HG03175 (cell line): ENCODE data around the gene AARSD1.
"Not testable (repeated sequence)": the region's sequence is repeated elsewhere in the genome, so short reads cannot be mapped to it uniquely, and the experiment has no call there.

Source experiments
- ATAC-seq: cut with Tn5 transposase; IDR thresholded peaks from one replicate; pipeline ENCODE4 v1.9.1; 2021; ENCODE audit warnings: mild to moderate bottlenecking, moderate library complexity; ENCODE audit not compliant: unreplicated experiment

Gene AARSD1

GRCh38 chr17:42920922-42921321, 43.3 kb downstream of the AARSD1 start:
- ATAC-seq, result no peak

- no peak for ATAC-seq
Measured at GRCh38 chr17:42920106-42920900, 44.0 kb downstream of the AARSD1 start.

- not testable (repeated sequence) for ATAC-seq
Measured at GRCh38 chr17:42919522-42920077, 44.7 kb downstream of the AARSD1 start.

- ATAC-seq, result no peak
Measured at GRCh38 chr17:42918902-42919521, 45.2 kb downstream of the AARSD1 start.

GRCh38 chr17:42917236-42917603, 47.0 kb downstream of the AARSD1 start:
- no peak for ATAC-seq

- not testable (repeated sequence) for ATAC-seq
Measured at GRCh38 chr17:42916388-42917235, 47.6 kb downstream of the AARSD1 start.

- ATAC-seq, result not testable (repeated sequence)
Measured at GRCh38 chr17:42915288-42915687, 49.0 kb downstream of the AARSD1 start.

GRCh38 chr17:42913981-42914617, 50.2 kb downstream of the AARSD1 start:
- ATAC-seq, result no peak

- ATAC-seq, result no peak
Measured at GRCh38 chr17:42913522-42913921, 50.7 kb downstream of the AARSD1 start.

GRCh38 chr17:42908872-42909700, 55.2 kb downstream of the AARSD1 start:
- no peak for ATAC-seq

GRCh38 chr17:42906772-42907446, 57.3 kb downstream of the AARSD1 start:
- ATAC-seq, result no peak

- ATAC-seq, result no peak
Measured at GRCh38 chr17:42904110-42904469, 60.2 kb downstream of the AARSD1 start.

- ATAC-seq, result no peak
Measured at GRCh38 chr17:42901535-42902229, 62.6 kb downstream of the AARSD1 start.
